Keratinocyte (primary cell): ENCODE data around the gene H3-3A. TPM values are rescaled to one million over a fixed set of nuclear protein-coding genes. Genes with fewer than 3 reads are reported as not detected.

Source experiments
- DNase-seq: peaks from one replicate; pipeline ENCODE4 v3.0.0-alpha.2; 2011; ENCODE audit warnings: low read depth, missing footprints, low spot score
- FAIRE-seq: peaks from 2 replicates; lab custom pipeline; 2011; peaks lifted over from hg19 to GRCh38; lab: Jason Lieb, UNC
- H2AFZ ChIP-seq: 2 replicates; pipeline ENCODE4 v1.6.0; 2012; ENCODE audit warnings: low read length, control low read depth, inconsistent platforms; ENCODE audit not compliant: control insufficient read depth
- H3K27ac ChIP-seq: 2 replicates; pipeline ENCODE4 v1.5.1; 2011; ENCODE audit warnings: low read length; ENCODE audit not compliant: control insufficient read depth, insufficient read depth
- H3K27me3 ChIP-seq: 3 replicates; pipeline ENCODE4 v1.6.0; 2011; ENCODE audit warnings: low read length; ENCODE audit not compliant: control insufficient read depth, insufficient read depth; ENCODE audit errors: extremely low read depth
- H3K36me3 ChIP-seq, 2 experiments: 2 replicates in 1 of 2; 3 replicates in 1 of 2; pipeline ENCODE4 v1.5.1; 2011; ENCODE audit warnings: low read length in 2 of 2, mild to moderate bottlenecking in 1 of 2; ENCODE audit not compliant: control insufficient read depth in 2 of 2, insufficient read depth in 2 of 2; ENCODE audit errors: extremely low read depth in 1 of 2
- H3K4me1 ChIP-seq: 3 replicates; pipeline ENCODE4 v1.5.1; 2011; ENCODE audit warnings: low read length; ENCODE audit not compliant: control insufficient read depth, insufficient read depth; ENCODE audit errors: extremely low read depth
- H3K4me2 ChIP-seq: 3 replicates; pipeline ENCODE4 v1.6.0; 2011; ENCODE audit warnings: low read depth, low read length; ENCODE audit not compliant: control insufficient read depth, insufficient read depth; ENCODE audit errors: extremely low read depth
- H3K4me3 ChIP-seq, 3 experiments: fragments of 200-600 bp in 1 of 3; sonication (generic) in 1 of 3; 2 replicates in 2 of 3; 3 replicates in 1 of 3; pipeline ENCODE4 v1.5.1; 2011 to 2016; ENCODE audit warnings: low read length in 3 of 3, mild to moderate bottlenecking in 3 of 3, control low read depth in 2 of 3, inconsistent platforms in 1 of 3, low read depth in 1 of 3, mixed read lengths in 1 of 3, mixed run types in 1 of 3, moderate library complexity in 1 of 3; ENCODE audit not compliant: control insufficient read depth in 2 of 3, insufficient read depth in 2 of 3; ENCODE audit errors: extremely low read depth in 1 of 3
- H3K79me2 ChIP-seq: 2 replicates; pipeline ENCODE4 v1.6.0; 2012; ENCODE audit warnings: low read length; ENCODE audit not compliant: control insufficient read depth, insufficient read depth
- H3K9ac ChIP-seq: 3 replicates; pipeline ENCODE4 v1.6.0; 2011; ENCODE audit warnings: low read length; ENCODE audit not compliant: control insufficient read depth, insufficient read depth; ENCODE audit errors: extremely low read depth
- H3K9me1 ChIP-seq: 3 replicates; pipeline ENCODE4 v1.6.0; 2011; ENCODE audit warnings: low read length; ENCODE audit not compliant: control insufficient read depth, insufficient read depth; ENCODE audit errors: extremely low read depth
- H3K9me3 ChIP-seq: 2 replicates; pipeline ENCODE4 v1.5.1; 2012; ENCODE audit warnings: low read depth, low read length; ENCODE audit not compliant: control insufficient read depth
- H4K20me1 ChIP-seq: 3 replicates; pipeline ENCODE4 v1.6.0; 2011; ENCODE audit warnings: low read length; ENCODE audit not compliant: control insufficient read depth, insufficient read depth; ENCODE audit errors: extremely low read depth
- CTCF ChIP-seq, 3 experiments: IDR thresholded peaks in 1 of 3; conservative IDR thresholded peaks in 1 of 3; optimal IDR thresholded peaks in 1 of 3; 2 replicates in 2 of 3; 3 replicates in 1 of 3; pipeline versions ENCODE3 to v1.5.1; 2011; ENCODE audit warnings: low read length in 3 of 3, mild to moderate bottlenecking in 3 of 3, moderate library complexity in 2 of 3, control low read depth in 1 of 3, inconsistent platforms in 1 of 3; ENCODE audit not compliant: insufficient read depth in 2 of 3; ENCODE audit errors: extremely low read depth in 1 of 3
- EZH2 ChIP-seq: IDR thresholded peaks from one replicate; pipeline ENCODE4 v1.6.1; 2012; ENCODE audit warnings: inconsistent platforms, mild to moderate bottlenecking, low read length, moderate library complexity
- dilution Hi-C: fragments of 300-500 bp; cut with MboI; formaldehyde crosslinking; loops from one replicate; pipeline ENCODE4 v1.7.0; 2020; ENCODE audit warnings: low sequenced_read_pairs; ENCODE audit not compliant: extremely low pct_ligation_motif_present
- polyA plus RNA-seq, 5 experiments: library from polyadenylated mRNA; depleted of rRNA in 3 of 5; stranded (reverse) in 3 of 5; stranded (forward) in 1 of 5; unstranded in 1 of 5; fragments of >200 nt; gene quantifications; 1 replicate in 1 of 5; 2 replicates in 3 of 5; 3 replicates in 1 of 5; pipeline versions ENCODE4 v1.2.1 to v1.2.3, GENCODE V29; 2011 to 2012; ENCODE audit warnings: missing spikeins in 2 of 5, low read depth in 1 of 5, low replicate concordance in 1 of 5

H3-3A gene
- polyA plus RNA-seq, 1 donor (not counting 4 experiments of a cell fraction or from before 2014, with no cell fraction given) = 291 TPM

DNA sequence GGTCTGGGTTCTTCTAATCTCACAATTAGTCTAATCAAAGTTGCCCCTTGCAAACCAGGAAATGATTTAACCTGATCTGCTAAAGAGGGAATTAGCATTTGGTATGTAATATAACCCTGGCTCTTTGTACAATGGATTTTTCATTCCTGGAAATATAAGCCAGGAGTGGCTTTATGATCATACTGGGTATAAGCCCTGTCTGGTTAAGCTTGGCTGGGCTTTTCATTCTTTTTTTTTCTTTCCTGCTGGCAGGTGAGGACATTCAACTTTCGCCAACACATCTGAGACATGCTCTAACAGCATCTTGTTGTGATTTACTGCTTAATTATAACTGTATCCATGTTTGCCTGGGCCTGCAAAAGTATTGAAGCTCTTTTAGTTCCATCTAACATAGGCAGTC lies 42.9 kb upstream of the H3-3A start:
- H4K20me1 ChIP-seq = no peaks in the 10 kb centered on the region
- DNase-seq (no peak), FAIRE-seq (no peak)
- H3K4me2 ChIP-seq = no peak overlapping the region
- H3K4me1 ChIP-seq = no peaks in the 10 kb centered on the region
- no peaks in the 10 kb centered on the region for H3K79me2 ChIP-seq
- H3K27ac ChIP-seq = no peak overlapping the region
- no peak for TF ChIP-seq EZH2
- no peak for TF ChIP-seq CTCF (optimal IDR thresholded peaks at IDR 0.05 in 1 of 3, IDR thresholded peaks at IDR 0.05 in 1 of 3, conservative IDR thresholded peaks at IDR 0.05 in 1 of 3; ENCODE audit: extremely low read depth in 1 of 3, insufficient read depth in 2 of 3, low read length in 3 of 3)
- no peak overlapping the region for H3K4me3 ChIP-seq
- no peak overlapping the region for H2AFZ ChIP-seq
- H3K36me3 ChIP-seq = no peaks in the 10 kb centered on the region
- H3K9me1 ChIP-seq = no peaks in the 10 kb centered on the region
- H3K27me3 ChIP-seq = no peaks in the 10 kb centered on the region
- H3K9me3 ChIP-seq = no peaks in the 10 kb centered on the region
- dilution Hi-C loops = no loop called here
- H3K9ac ChIP-seq = no peak overlapping the region

DNA sequence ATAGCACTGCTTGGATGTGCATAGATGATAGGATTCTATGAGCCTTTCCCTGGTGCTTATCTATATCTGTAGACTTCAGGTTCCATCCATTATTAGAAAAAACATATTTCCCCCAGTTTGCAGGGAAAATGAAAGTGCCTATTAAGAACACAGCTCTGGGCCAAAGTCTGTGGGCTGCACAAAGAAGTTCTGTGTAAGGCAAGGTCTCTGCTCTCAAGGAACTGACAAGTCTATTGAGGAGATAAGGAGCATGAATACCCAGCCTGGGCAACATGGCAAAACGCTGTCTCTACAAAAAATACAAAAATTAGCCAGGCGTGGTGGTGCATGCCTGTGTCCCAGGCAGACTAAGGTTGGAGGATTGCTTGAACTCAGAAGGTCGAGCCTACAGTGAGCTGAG lies 41.1 kb upstream of the H3-3A start:
- no peak for FAIRE-seq
- Histone ChIP-seq H3K4me2 (no peak overlapping the region), H3K27ac (no peak overlapping the region), H2AFZ (no peak overlapping the region), H3K36me3 (no peaks in the 10 kb centered on the region), H3K9me1 (no peaks in the 10 kb centered on the region), H4K20me1 (no peaks in the 10 kb centered on the region), H3K9me3 (no peaks in the 10 kb centered on the region), H3K9ac (no peak overlapping the region), H3K4me3 (no peak overlapping the region), H3K27me3 (no peaks in the 10 kb centered on the region), H3K4me1 (no peaks in the 10 kb centered on the region), H3K79me2 (no peaks in the 10 kb centered on the region)
- TF ChIP-seq CTCF (optimal IDR thresholded peaks at IDR 0.05 in 1 of 3, IDR thresholded peaks at IDR 0.05 in 1 of 3, conservative IDR thresholded peaks at IDR 0.05 in 1 of 3; ENCODE audit: extremely low read depth in 1 of 3, insufficient read depth in 2 of 3, low read length in 3 of 3) (no peak), EZH2 (no peak)
- dilution Hi-C loops = no loop called here
- DNase-seq = no peak
